ENCODE data around the gene MYO16. TPM values are rescaled to one million over a fixed set of nuclear protein-coding genes. Genes with fewer than 3 reads are reported as not detected.
A peak's percentile ranks its signal among the peaks of the same experiment; 100 is the strongest.

The MYO16 gene
- total and polyA plus RNA-seq, 2 donors (not counting 1 experiment from before 2014, with no cell fraction given) = under 0.01 to 0.01 TPM

- no peak for TF ChIP-seq CTCF (conservative IDR thresholded peaks at IDR 0.05 in 1 of 2, IDR thresholded peaks at IDR 0.05 in 1 of 2; ENCODE audit: low read depth in 1 of 2, low read length in 2 of 2)
- TF ChIP-seq EZH2 (IDR thresholded peaks at IDR 0.05; ENCODE audit: low read length, missing control alignments) = no peak
- Histone ChIP-seq H3K9ac (ENCODE audit: insufficient read depth, low read length) (no peak overlapping the region), H2AFZ (ENCODE audit: low read length) (no peak overlapping the region), H3K79me2 (ENCODE audit: control insufficient read depth, insufficient read depth, low read length) (no peaks in the 10 kb centered on the region), H3K9me3 (ENCODE audit: control insufficient read depth, insufficient read depth, low read depth, low read length) (no peaks in the 10 kb centered on the region), H3K4me3 (replicated peaks in 1 of 4; ENCODE audit: control extremely low read depth in 1 of 4, insufficient read depth in 1 of 4, low read depth in 3 of 4, low read length in 4 of 4) (no peak overlapping the region), H3K4me1 (ENCODE audit: control insufficient read depth, extremely low read depth, insufficient read depth, low read length) (no peaks in the 10 kb centered on the region), H4K20me1 (ENCODE audit: control insufficient read depth, extremely low read depth, insufficient read depth, low read length) (no peaks in the 10 kb centered on the region), H3K4me2 (ENCODE audit: extremely low read depth, insufficient read depth, low read length) (no peak overlapping the region), H3K27ac (ENCODE audit: insufficient read depth, low read length) (no peak overlapping the region), H3K36me3 (ENCODE audit: control insufficient read depth, insufficient read depth, low read length) (no peaks in the 10 kb centered on the region), H3K27me3 (ENCODE audit: control insufficient read depth, insufficient read depth, low read length) (no peaks in the 10 kb centered on the region)
- no peak for DNase-seq (ENCODE audit: low read depth in 2 of 2)
Measured at GRCh38 chr13:108923386-108924047, 294.1 kb downstream of the MYO16 start.

- Histone ChIP-seq H3K4me1 (ENCODE audit: control insufficient read depth, extremely low read depth, insufficient read depth, low read length) (no peaks in the 10 kb centered on the region), H4K20me1 (ENCODE audit: control insufficient read depth, extremely low read depth, insufficient read depth, low read length) (no peaks in the 10 kb centered on the region), H3K27ac (ENCODE audit: insufficient read depth, low read length) (no peak overlapping the region), H3K4me3 (replicated peaks in 1 of 4; ENCODE audit: control extremely low read depth in 1 of 4, insufficient read depth in 1 of 4, low read depth in 3 of 4, low read length in 4 of 4) (no peak overlapping the region), H3K9me3 (ENCODE audit: control insufficient read depth, insufficient read depth, low read depth, low read length) (no peaks in the 10 kb centered on the region), H3K79me2 (ENCODE audit: control insufficient read depth, insufficient read depth, low read length) (no peaks in the 10 kb centered on the region), H3K27me3 (ENCODE audit: control insufficient read depth, insufficient read depth, low read length) (no peaks in the 10 kb centered on the region), H3K4me2 (ENCODE audit: extremely low read depth, insufficient read depth, low read length) (no peak overlapping the region), H3K36me3 (ENCODE audit: control insufficient read depth, insufficient read depth, low read length) (no peaks in the 10 kb centered on the region), H2AFZ (ENCODE audit: low read length) (no peak overlapping the region), H3K9ac (ENCODE audit: insufficient read depth, low read length) (no peak overlapping the region)
- TF ChIP-seq CTCF (conservative IDR thresholded peaks at IDR 0.05 in 1 of 2, IDR thresholded peaks at IDR 0.05 in 1 of 2; ENCODE audit: low read depth in 1 of 2, low read length in 2 of 2) = no peak
- no peak for TF ChIP-seq EZH2 (IDR thresholded peaks at IDR 0.05; ENCODE audit: low read length, missing control alignments)
- DNase-seq (ENCODE audit: low read depth in 2 of 2) = peak; percentile 43 to 64
Measured at GRCh38 chr13:108924134-108924533, 294.7 kb downstream of the MYO16 start.

GRCh38 chr13:108924541-108924940 is 295.1 kb downstream of the MYO16 start:
- Histone ChIP-seq H3K79me2 (ENCODE audit: control insufficient read depth, insufficient read depth, low read length) (no peaks in the 10 kb centered on the region), H2AFZ (ENCODE audit: low read length) (no peak overlapping the region), H3K4me1 (ENCODE audit: control insufficient read depth, extremely low read depth, insufficient read depth, low read length) (no peaks in the 10 kb centered on the region), H3K27me3 (ENCODE audit: control insufficient read depth, insufficient read depth, low read length) (no peaks in the 10 kb centered on the region), H4K20me1 (ENCODE audit: control insufficient read depth, extremely low read depth, insufficient read depth, low read length) (no peaks in the 10 kb centered on the region), H3K4me2 (ENCODE audit: extremely low read depth, insufficient read depth, low read length) (no peak overlapping the region), H3K4me3 (replicated peaks in 1 of 4; ENCODE audit: control extremely low read depth in 1 of 4, insufficient read depth in 1 of 4, low read depth in 3 of 4, low read length in 4 of 4) (no peak overlapping the region), H3K9me3 (ENCODE audit: control insufficient read depth, insufficient read depth, low read depth, low read length) (no peaks in the 10 kb centered on the region), H3K36me3 (ENCODE audit: control insufficient read depth, insufficient read depth, low read length) (no peaks in the 10 kb centered on the region), H3K27ac (ENCODE audit: insufficient read depth, low read length) (no peak overlapping the region), H3K9ac (ENCODE audit: insufficient read depth, low read length) (no peak overlapping the region)
- no peak for DNase-seq (ENCODE audit: low read depth in 2 of 2)
- no peak for TF ChIP-seq EZH2 (IDR thresholded peaks at IDR 0.05; ENCODE audit: low read length, missing control alignments)
- TF ChIP-seq CTCF (conservative IDR thresholded peaks at IDR 0.05 in 1 of 2, IDR thresholded peaks at IDR 0.05 in 1 of 2; ENCODE audit: low read depth in 1 of 2, low read length in 2 of 2) = no peak
